ENCODE measurements around the gene CRTAP. TPM values are rescaled to one million over a fixed set of nuclear protein-coding genes. Genes with fewer than 3 reads are reported as not detected.

CRTAP gene
- polyA plus RNA-seq, 3 donors: 134 to 321 (median 317) TPM

DNA sequence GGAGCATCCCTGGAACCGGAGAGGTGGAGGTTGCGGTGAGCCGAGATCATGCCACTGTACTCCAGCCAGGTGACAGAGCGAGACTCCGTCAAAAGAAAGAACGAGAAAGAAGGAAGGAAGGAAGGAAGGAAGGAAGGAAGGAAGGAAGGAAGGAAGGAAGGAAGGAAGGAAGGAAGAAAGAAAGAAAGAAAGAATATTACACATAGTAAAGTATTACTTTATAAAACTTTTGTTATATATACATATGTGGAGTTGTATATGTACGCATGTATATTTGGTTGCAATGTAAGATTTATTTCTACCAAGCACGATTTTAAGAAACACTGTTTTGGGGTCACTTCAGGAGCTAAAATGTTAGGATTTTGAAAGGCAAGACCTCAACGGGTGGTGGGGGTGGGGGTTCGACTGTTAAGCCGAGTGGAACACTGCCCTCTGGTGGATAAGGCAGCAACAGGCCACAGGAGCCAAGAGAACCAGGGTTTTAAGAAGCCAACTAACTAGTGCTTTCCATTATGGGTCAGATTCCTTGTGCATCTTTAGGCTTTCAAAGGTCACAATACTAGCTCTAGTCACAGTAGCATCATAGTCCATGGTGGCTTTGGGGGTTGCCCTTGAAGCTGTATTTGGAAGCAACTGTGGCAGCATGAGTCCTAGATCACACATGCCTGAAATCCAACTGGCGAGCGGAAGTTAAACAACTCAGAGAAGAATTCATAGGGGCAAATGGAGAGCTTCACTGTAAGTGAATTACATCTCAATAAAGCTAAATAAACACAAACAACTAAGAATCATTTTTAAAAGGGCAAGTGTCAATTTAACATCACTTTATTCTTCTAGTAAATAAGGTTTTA, 39.4 kb upstream of the CRTAP start:
- Mint-ChIP-seq H3K27me3 (ENCODE audit: low read depth in 3 of 3) (no peaks in the 10 kb centered on the region), H3K27ac (peak overlapping the region in 3 of 7 donors; percentile 6 to 59 (median 55)), H3K36me3 (peaks cover 37 to 46% of the 10 kb centered on the region in 2 donors), H3K4me1 (peaks cover 25% of the 10 kb centered on the region), H3K4me3 (no peak overlapping the region), H3K9me3 (peaks cover 0 to 1% (median 0%) of the 10 kb centered on the region in 7 donors)
- H3K9me3 ChIP-seq (replicated peaks in 1 of 2; ENCODE audit: control insufficient read depth in 1 of 2, insufficient read depth in 1 of 2, low read length in 2 of 2): no peaks in the 10 kb centered on the region
- TF ChIP-seq, protein P1, sequence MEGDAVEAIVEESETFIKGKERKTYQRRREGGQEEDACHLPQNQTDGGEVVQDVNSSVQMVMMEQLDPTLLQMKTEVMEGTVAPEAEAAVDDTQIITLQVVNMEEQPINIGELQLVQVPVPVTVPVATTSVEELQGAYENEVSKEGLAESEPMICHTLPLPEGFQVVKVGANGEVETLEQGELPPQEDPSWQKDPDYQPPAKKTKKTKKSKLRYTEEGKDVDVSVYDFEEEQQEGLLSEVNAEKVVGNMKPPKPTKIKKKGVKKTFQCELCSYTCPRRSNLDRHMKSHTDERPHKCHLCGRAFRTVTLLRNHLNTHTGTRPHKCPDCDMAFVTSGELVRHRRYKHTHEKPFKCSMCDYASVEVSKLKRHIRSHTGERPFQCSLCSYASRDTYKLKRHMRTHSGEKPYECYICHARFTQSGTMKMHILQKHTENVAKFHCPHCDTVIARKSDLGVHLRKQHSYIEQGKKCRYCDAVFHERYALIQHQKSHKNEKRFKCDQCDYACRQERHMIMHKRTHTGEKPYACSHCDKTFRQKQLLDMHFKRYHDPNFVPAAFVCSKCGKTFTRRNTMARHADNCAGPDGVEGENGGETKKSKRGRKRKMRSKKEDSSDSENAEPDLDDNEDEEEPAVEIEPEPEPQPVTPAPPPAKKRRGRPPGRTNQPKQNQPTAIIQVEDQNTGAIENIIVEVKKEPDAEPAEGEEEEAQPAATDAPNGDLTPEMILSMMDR (IDR thresholded peaks at IDR 0.05): peak; percentile 83
- H3K4me2 ChIP-seq (replicated peaks; ENCODE audit: extremely low read depth, low read length, poor library complexity, severe bottlenecking): no peak overlapping the region
- no peak overlapping the region for H2AFZ ChIP-seq (ENCODE audit: insufficient read depth, low read depth, low read length, poor library complexity, severe bottlenecking)
- H3K4me1 ChIP-seq (ENCODE audit: control insufficient read depth in 1 of 2, insufficient read depth in 2 of 2, low read length in 2 of 2): peaks cover 17 to 20% of the 10 kb centered on the region in 2 donors
- peaks cover 83% of the 10 kb centered on the region for H4K20me1 ChIP-seq (ENCODE audit: insufficient read depth, low read length)
- H3K79me2 ChIP-seq (ENCODE audit: insufficient read depth, low read length): peaks cover 80% of the 10 kb centered on the region
- H3K36me3 ChIP-seq (replicated peaks in 1 of 2; ENCODE audit: control insufficient read depth in 1 of 2, insufficient read depth in 2 of 2, low read length in 2 of 2): peaks cover 32 to 49% of the 10 kb centered on the region in 2 donors
- H3K27me3 ChIP-seq (ENCODE audit: control insufficient read depth in 2 of 2, insufficient read depth in 2 of 2, low read length in 2 of 2): no peaks in the 10 kb centered on the region
- H3K27ac ChIP-seq (ENCODE audit: low read depth in 1 of 2, low read length in 2 of 2): peak overlapping the region in 1 of 2 donors; percentile 44
- H3K4me3 ChIP-seq (replicated peaks in 1 of 3; ENCODE audit: low read depth in 2 of 3, low read length in 3 of 3): no peak overlapping the region
- WGBS (ENCODE audit: insufficient coverage): no CpG with 5 or more reads among the region's 13 CpGs
- no peak overlapping the region for H3K9ac ChIP-seq (ENCODE audit: insufficient read depth, low read length, poor library complexity, severe bottlenecking)
- intact Hi-C loops (cut with micrococcal nuclease): loop anchor here (2.0 to 5.0 kb wide), 2 partner anchors 127 to 128 kb away; no protein-coding TSS in a partner anchor
- DNase-seq: peak; percentile 45 to 55 (median 51)

DNA sequence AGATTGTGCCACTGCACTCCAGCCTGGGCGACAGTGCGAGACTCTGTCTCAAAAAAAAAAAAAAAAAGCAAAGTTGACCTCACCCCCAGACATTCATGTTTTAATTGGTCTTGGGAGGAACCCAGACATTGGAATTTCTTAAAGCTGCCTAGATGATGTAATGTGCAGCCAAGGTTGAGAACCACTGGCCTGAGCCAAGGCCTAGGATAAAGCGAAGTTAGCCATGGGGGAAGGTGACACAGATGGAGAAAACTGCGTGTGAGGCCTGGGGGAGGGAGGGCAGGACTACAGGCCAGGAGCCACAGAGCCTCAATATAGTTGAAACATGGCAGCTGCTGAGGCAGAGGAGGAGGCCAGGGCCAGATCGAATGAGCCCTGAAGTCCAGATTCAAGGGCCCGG, 37.8 kb upstream of the CRTAP start:
- no peak overlapping the region for H3K4me2 ChIP-seq (replicated peaks; ENCODE audit: extremely low read depth, low read length, poor library complexity, severe bottlenecking)
- Mint-ChIP-seq H3K27ac (peak overlapping the region in 6 of 7 donors; percentile 35 to 85 (median 62)), H3K36me3 (peaks cover 30 to 38% of the 10 kb centered on the region in 2 donors), H3K4me1 (peaks cover 27% of the 10 kb centered on the region), H3K27me3 (ENCODE audit: low read depth in 3 of 3) (no peaks in the 10 kb centered on the region), H3K4me3 (no peak overlapping the region), H3K9me3 (peaks cover 0 to 2% (median 0%) of the 10 kb centered on the region in 7 donors)
- intact Hi-C loops (cut with micrococcal nuclease): loop anchor here (2.0 to 5.0 kb wide), 2 partner anchors 129 kb away; no protein-coding TSS in a partner anchor
- peaks cover 17 to 42% of the 10 kb centered on the region in 2 donors for H3K36me3 ChIP-seq (replicated peaks in 1 of 2; ENCODE audit: control insufficient read depth in 1 of 2, insufficient read depth in 2 of 2, low read length in 2 of 2)
- peaks cover 17 to 20% of the 10 kb centered on the region in 2 donors for H3K4me1 ChIP-seq (ENCODE audit: control insufficient read depth in 1 of 2, insufficient read depth in 2 of 2, low read length in 2 of 2)
- no peaks in the 10 kb centered on the region for H3K27me3 ChIP-seq (ENCODE audit: control insufficient read depth in 2 of 2, insufficient read depth in 2 of 2, low read length in 2 of 2)
- TF ChIP-seq, protein P1 (IDR thresholded peaks at IDR 0.05): no peak
- no peak overlapping the region for H2AFZ ChIP-seq (ENCODE audit: insufficient read depth, low read depth, low read length, poor library complexity, severe bottlenecking)
- DNase-seq: no peak
- WGBS (ENCODE audit: insufficient coverage): 100% methylated on average over 3 of the region's 6 CpGs
- peak overlapping the region in 1 of 2 donors; percentile 44 for H3K27ac ChIP-seq (ENCODE audit: low read depth in 1 of 2, low read length in 2 of 2)
- no peak overlapping the region for H3K4me3 ChIP-seq (replicated peaks in 1 of 3; ENCODE audit: low read depth in 2 of 3, low read length in 3 of 3)
- H3K9me3 ChIP-seq (replicated peaks in 1 of 2; ENCODE audit: control insufficient read depth in 1 of 2, insufficient read depth in 1 of 2, low read length in 2 of 2): no peaks in the 10 kb centered on the region
- peaks cover 92% of the 10 kb centered on the region for H3K79me2 ChIP-seq (ENCODE audit: insufficient read depth, low read length)
- no peak overlapping the region for H3K9ac ChIP-seq (ENCODE audit: insufficient read depth, low read length, poor library complexity, severe bottlenecking)
- peaks cover 90% of the 10 kb centered on the region for H4K20me1 ChIP-seq (ENCODE audit: insufficient read depth, low read length)

Data from CD14-positive monocyte (primary cell).